IMR-90 (cell line): ENCODE data around the gene APOL2. TPM values are rescaled to one million over a fixed set of nuclear protein-coding genes. Genes with fewer than 3 reads are reported as not detected.

Experiments
- ATAC-seq: fragments of 200-7000 bp; cut with Tn5 transposase; 2 replicates; pipeline ENCODE4 v1.9.1; 2020; ENCODE audit warnings: low read depth, mild to moderate bottlenecking, moderate library complexity
- BruUV-seq: library from RNA; stranded (reverse); fragments of 400-500 nt; replicated peaks from 2 replicates; lab custom pipeline; 2021; lab: Mats Ljungman, UMichigan
- CTCF ChIA-PET: fragments of 300-600 bp; formaldehyde crosslinking; extraction: SDS; loops from one replicate; lab custom pipeline; 2021; ENCODE audit warnings: antibody characterized with exemption; lab: Yijun Ruan, JAX
- POLR2A ChIA-PET: fragments of 300-600 bp; sonication (Branson Sonifier 250); formaldehyde crosslinking; loops from one replicate; lab custom pipeline; 2022; ENCODE audit warnings: antibody characterized with exemption; ENCODE audit not compliant: unreplicated experiment; lab: Charles Lee
- DNase-seq: peaks from one replicate; pipeline ENCODE4 v3.0.0; 2013
- H2AFZ ChIP-seq: replicated peaks from 2 replicates; pipeline ENCODE3; 2013; ENCODE audit warnings: low read length, mild to moderate bottlenecking; ENCODE audit not compliant: poor library complexity
- H2AK5ac ChIP-seq: 2 replicates; pipeline ENCODE4 v1.6.1; 2013; ENCODE audit warnings: low read depth, low read length, inconsistent platforms
- H2AK9ac ChIP-seq: replicated peaks from 2 replicates; pipeline ENCODE3; 2013; ENCODE audit warnings: mild to moderate bottlenecking, low read depth, low read length, moderate library complexity; ENCODE audit not compliant: poor library complexity
- H2BK120ac ChIP-seq: 2 replicates; pipeline ENCODE4 v1.6.1; 2013; ENCODE audit warnings: low read depth, low read length, inconsistent platforms
- H2BK15ac ChIP-seq: 3 replicates; pipeline ENCODE4 v1.6.1; 2013; ENCODE audit warnings: low read depth, low read length, inconsistent platforms
- H2BK20ac ChIP-seq: 2 replicates; pipeline ENCODE4 v1.6.1; 2013; ENCODE audit warnings: low read depth, mild to moderate bottlenecking, inconsistent platforms, low read length, moderate library complexity
- H2BK5ac ChIP-seq: 2 replicates; pipeline ENCODE4 v1.6.1; 2013; ENCODE audit warnings: mild to moderate bottlenecking, low read depth, low read length, inconsistent platforms; ENCODE audit not compliant: poor library complexity, severe bottlenecking
- H3K14ac ChIP-seq: replicated peaks from 2 replicates; pipeline ENCODE4 v1.6.1; 2013; ENCODE audit warnings: low read depth, low read length, inconsistent platforms
- H3K18ac ChIP-seq: 2 replicates; pipeline ENCODE4 v1.6.1; 2013; ENCODE audit warnings: low read depth, low read length, control low read depth
- H3K23ac ChIP-seq: 2 replicates; pipeline ENCODE4 v1.6.1; 2013; ENCODE audit warnings: low read depth, low read length, inconsistent platforms
- H3K27ac ChIP-seq: 2 replicates; pipeline ENCODE4 v1.5.1; 2013; ENCODE audit warnings: mild to moderate bottlenecking, control low read depth, low read length; ENCODE audit not compliant: insufficient read depth
- H3K27me3 ChIP-seq: 2 replicates; pipeline ENCODE4 v1.6.1; 2013; ENCODE audit warnings: low read length; ENCODE audit not compliant: control insufficient read depth, insufficient read depth
- H3K36me3 ChIP-seq: 2 replicates; pipeline ENCODE4 v1.6.1; 2013; ENCODE audit warnings: low read length, mixed read lengths; ENCODE audit not compliant: control insufficient read depth, insufficient read depth
- H3K4ac ChIP-seq: 2 replicates; pipeline ENCODE4 v1.6.1; 2013; ENCODE audit warnings: low read depth, low read length, inconsistent platforms
- H3K4me1 ChIP-seq: 2 replicates; pipeline ENCODE4 v1.6.1; 2013; ENCODE audit warnings: low read length, mixed read lengths; ENCODE audit not compliant: control insufficient read depth, insufficient read depth
- H3K4me2 ChIP-seq: 2 replicates; pipeline ENCODE4 v1.6.1; 2013; ENCODE audit warnings: low read depth, mild to moderate bottlenecking, control low read depth, low read length, moderate library complexity
- H3K4me3 ChIP-seq: 2 replicates; pipeline ENCODE4 v1.5.1; 2013; ENCODE audit warnings: low read depth, mild to moderate bottlenecking, control low read depth, low read length, moderate library complexity; ENCODE audit not compliant: insufficient read depth
- H3K56ac ChIP-seq: 2 replicates; pipeline ENCODE4 v1.6.1; 2013; ENCODE audit warnings: low read length, inconsistent platforms; ENCODE audit not compliant: insufficient read depth; ENCODE audit errors: extremely low read depth
- H3K79me1 ChIP-seq, 2 experiments: 2 replicates each; pipeline ENCODE4 v1.6.1; 2013; ENCODE audit warnings: low read length in 2 of 2, inconsistent platforms in 1 of 2, low read depth in 1 of 2
- H3K9ac ChIP-seq: 2 replicates; pipeline ENCODE4 v1.6.1; 2013; ENCODE audit warnings: low read depth, low read length, control low read depth
- H3K9me1 ChIP-seq: 2 replicates; pipeline ENCODE4 v1.6.1; 2013; ENCODE audit warnings: low read length, inconsistent platforms; ENCODE audit not compliant: insufficient read depth
- H3K9me3 ChIP-seq: 2 replicates; pipeline ENCODE4 v1.6.1; 2013; ENCODE audit warnings: low read length; ENCODE audit not compliant: control insufficient read depth, insufficient read depth
- H4K20me1 ChIP-seq: 2 replicates; pipeline ENCODE4 v1.6.1; 2013; ENCODE audit warnings: low read length, inconsistent platforms; ENCODE audit not compliant: insufficient read depth
- H4K5ac ChIP-seq: 2 replicates; pipeline ENCODE4 v1.6.1; 2013; ENCODE audit warnings: mild to moderate bottlenecking, low read depth, low read length, control low read depth
- H4K8ac ChIP-seq, 2 experiments: 2 replicates each; pipeline ENCODE4 v1.6.1; 2013; ENCODE audit warnings: low read depth in 2 of 2, low read length in 2 of 2, control low read depth in 1 of 2, inconsistent platforms in 1 of 2
- H4K91ac ChIP-seq: 2 replicates; pipeline ENCODE4 v1.6.1; 2013; ENCODE audit warnings: low read depth, low read length, inconsistent platforms; ENCODE audit not compliant: insufficient read depth
- BHLHE40 ChIP-seq: fragments of 150-350 bp; IDR thresholded peaks from 2 replicates; pipeline ENCODE4 v1.6.1; 2016; ENCODE audit warnings: mild to moderate bottlenecking, low read depth, low read length
- CEBPB ChIP-seq: IDR thresholded peaks from 2 replicates; pipeline ENCODE4 v1.6.1; 2012; ENCODE audit warnings: low read depth, low read length, improper control_type of control experiment
- CHD1 ChIP-seq: IDR thresholded peaks from 2 replicates; pipeline ENCODE4 v1.6.1; 2012; ENCODE audit warnings: low read depth, low read length, improper control_type of control experiment
- CTCF ChIP-seq: conservative IDR thresholded peaks from 2 replicates; pipeline ENCODE4 v1.5.1; 2012; ENCODE audit warnings: mild to moderate bottlenecking, low read depth, low read length, improper control_type of control experiment
- ELK1 ChIP-seq: fragments of 150-350 bp; IDR thresholded peaks from 2 replicates; pipeline ENCODE4 v1.6.1; 2016; ENCODE audit warnings: low read depth, mild to moderate bottlenecking, low read length, moderate library complexity, borderline replicate concordance
- FOS ChIP-seq: fragments of 150-350 bp; IDR thresholded peaks from 2 replicates; pipeline ENCODE4 v1.6.1; 2016; ENCODE audit warnings: low read depth, low read length
- MAFK ChIP-seq: IDR thresholded peaks from 2 replicates; pipeline ENCODE4 v1.6.1; 2012; ENCODE audit warnings: low read depth, low read length, improper control_type of control experiment
- MAZ ChIP-seq: IDR thresholded peaks from 2 replicates; pipeline ENCODE4 v1.6.1; 2012; ENCODE audit warnings: low read depth, mild to moderate bottlenecking, low read length, improper control_type of control experiment, moderate library complexity, borderline replicate concordance
- MXI1 ChIP-seq: IDR thresholded peaks from 2 replicates; pipeline ENCODE4 v1.6.1; 2012; ENCODE audit warnings: low read depth, mild to moderate bottlenecking, low read length, moderate library complexity, borderline replicate concordance
- NFE2L2 ChIP-seq: fragments of 150-350 bp; IDR thresholded peaks from 2 replicates; pipeline ENCODE4 v1.6.1; 2016; ENCODE audit warnings: low read depth, mild to moderate bottlenecking, low read length
- POLR2A ChIP-seq: IDR thresholded peaks from 2 replicates; pipeline ENCODE4 v1.6.1; 2012; ENCODE audit warnings: mild to moderate bottlenecking, low read depth, low read length
- RAD21 ChIP-seq: IDR thresholded peaks from 2 replicates; pipeline ENCODE4 v1.6.1; 2012; ENCODE audit warnings: low read length, improper control_type of control experiment
- RCOR1 ChIP-seq: IDR thresholded peaks from 2 replicates; pipeline ENCODE4 v1.6.1; 2012; ENCODE audit warnings: mild to moderate bottlenecking, low read length, improper control_type of control experiment; ENCODE audit not compliant: insufficient replicate concordance
- RFX5 ChIP-seq: IDR thresholded peaks from 2 replicates; pipeline ENCODE4 v1.8.0; 2012; ENCODE audit warnings: low read depth, mild to moderate bottlenecking, low read length, moderate library complexity
- SMC3 ChIP-seq: fragments of 150-350 bp; IDR thresholded peaks from 2 replicates; pipeline ENCODE4 v1.6.1; 2016; ENCODE audit warnings: low read depth, mild to moderate bottlenecking, antibody characterized with exemption, low read length, moderate library complexity
- USF2 ChIP-seq: fragments of 150-350 bp; IDR thresholded peaks from 2 replicates; pipeline ENCODE4 v1.6.1; 2017; ENCODE audit warnings: mild to moderate bottlenecking, antibody characterized with exemption, low read length, low read depth
- WGBS, 2 experiments: methylation state at CpG; one replicate each; pipeline versions ENCODE4 v1.1.5 to v1.1.7; 2013; ENCODE audit warnings: missing lambda C conversion rate in 2 of 2; ENCODE audit not compliant: insufficient read length in 1 of 2; ENCODE audit errors: extremely low coverage in 2 of 2; 5-methylcytosine and 5-hydroxymethylcytosine counted together
- dilution Hi-C: fragments of 300-500 bp; cut with HindIII; formaldehyde crosslinking; loops from one replicate; pipeline ENCODE4 v1.14.3; 2018; ENCODE audit warnings: low sequenced_read_pairs; ENCODE audit not compliant: unreplicated experiment
- in situ Hi-C: fragments of 300-500 bp; cut with MboI; formaldehyde crosslinking; loops from 3 replicates; pipeline ENCODE4 v1.14.3; 2019; ENCODE audit warnings: low sequenced_read_pairs, inconsistent platforms, mixed read lengths
- intact Hi-C: fragments of 100-400 bp; cut with micrococcal nuclease; formaldehyde crosslinking; loops from 2 replicates; pipeline ENCODE4 v1.10.0; 2022
- polyA plus RNA-seq, 3 experiments: library from polyadenylated mRNA; depleted of rRNA; stranded (reverse); fragments of >200 nt; gene quantifications; 2 replicates each; pipeline ENCODE4 v1.2.3, GENCODE V29; 2012; ENCODE audit warnings: low replicate concordance in 1 of 3
- total RNA-seq: library from RNA; depleted of rRNA; stranded (reverse); fragments of >200 nt; gene quantifications from 2 replicates; pipeline ENCODE4 v1.2.3, GENCODE V29; 2012

Gene APOL2
- total and polyA plus RNA-seq, 2 of the 4 experiments (the other 2 are of a cell fraction) = 13.1 to 57.5 TPM

- Histone ChIP-seq H3K9ac (no peak overlapping the region), H2AK9ac (no peak overlapping the region), H4K20me1 (no peaks in the 10 kb centered on the region), H3K4ac (no peak overlapping the region), H2AFZ (no peak overlapping the region), H3K9me3 (no peaks in the 10 kb centered on the region), H2AK5ac (no peak overlapping the region), H4K91ac (no peak overlapping the region), H3K4me1 (peaks cover 3% of the 10 kb centered on the region; the same call in 1 of the 2 replicates), H3K4me3 (no peak overlapping the region), H2BK5ac (no peak overlapping the region), H3K56ac (no peak overlapping the region), H2BK15ac (no peak overlapping the region), H4K8ac (no peak overlapping the region), H3K27me3 (no peaks in the 10 kb centered on the region), H3K14ac (no peak overlapping the region), H3K18ac (no peak overlapping the region), H3K27ac (no peak overlapping the region), H3K36me3 (peaks cover 12% of the 10 kb centered on the region), H3K4me2 (no peak overlapping the region), H4K5ac (no peak overlapping the region), H2BK120ac (no peak overlapping the region), H3K23ac (no peak overlapping the region), H2BK20ac (no peak overlapping the region), H3K9me1 (peaks cover 6% of the 10 kb centered on the region; the same call in 1 of the 2 replicates), H3K79me1 (no peaks in the 10 kb centered on the region)
- dilution Hi-C loops = no loop called here
- ChIA-PET CTCF (no interaction called here), POLR2A (no interaction called here)
- ATAC-seq (no peak), DNase-seq (no peak)
- no TSS peak for BruUV-seq
- intact Hi-C loops = no loop called here
- no CpG with 5 or more reads among the region's 4 CpGs for WGBS, 2 experiments
- in situ Hi-C loops = no loop called here
- TF ChIP-seq CTCF (no peak), FOS (no peak), MXI1 (no peak), USF2 (no peak), CEBPB (no peak), CHD1 (no peak), NFE2L2 (no peak), MAZ (no peak), BHLHE40 (no peak), MAFK (no peak), RCOR1 (no peak), SMC3 (no peak), ELK1 (no peak), RFX5 (no peak), RAD21 (no peak), POLR2A (no peak)
These were observed 15.1 kb downstream of the APOL2 start for GRCh38 chr22:36224245-36224644.
